ENCODE results near the gene GALNT10.

The GALNT10 gene

DNA sequence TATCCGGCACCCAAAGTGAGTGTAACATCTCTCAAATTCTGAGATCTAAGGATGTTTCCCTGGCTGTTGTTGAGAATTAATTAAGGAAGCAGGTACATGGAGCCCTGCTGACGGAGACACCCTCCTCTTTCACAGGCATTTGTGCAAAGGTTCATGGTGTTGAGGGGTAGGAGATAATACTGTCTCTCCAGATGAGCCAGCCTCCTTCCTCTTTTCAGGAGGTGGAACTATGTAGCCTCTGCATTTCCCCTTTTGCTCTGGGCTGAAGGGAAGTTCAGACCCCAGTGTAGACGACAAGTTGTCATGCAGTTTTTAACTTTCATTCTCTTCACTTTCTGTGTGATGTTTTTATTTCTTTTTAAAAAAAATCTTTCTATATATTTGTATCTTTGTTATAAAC lies 107.5 kb downstream of the GALNT10 start:
- DNase-seq: peak; percentile 59 to 85 (median 78)

DNA sequence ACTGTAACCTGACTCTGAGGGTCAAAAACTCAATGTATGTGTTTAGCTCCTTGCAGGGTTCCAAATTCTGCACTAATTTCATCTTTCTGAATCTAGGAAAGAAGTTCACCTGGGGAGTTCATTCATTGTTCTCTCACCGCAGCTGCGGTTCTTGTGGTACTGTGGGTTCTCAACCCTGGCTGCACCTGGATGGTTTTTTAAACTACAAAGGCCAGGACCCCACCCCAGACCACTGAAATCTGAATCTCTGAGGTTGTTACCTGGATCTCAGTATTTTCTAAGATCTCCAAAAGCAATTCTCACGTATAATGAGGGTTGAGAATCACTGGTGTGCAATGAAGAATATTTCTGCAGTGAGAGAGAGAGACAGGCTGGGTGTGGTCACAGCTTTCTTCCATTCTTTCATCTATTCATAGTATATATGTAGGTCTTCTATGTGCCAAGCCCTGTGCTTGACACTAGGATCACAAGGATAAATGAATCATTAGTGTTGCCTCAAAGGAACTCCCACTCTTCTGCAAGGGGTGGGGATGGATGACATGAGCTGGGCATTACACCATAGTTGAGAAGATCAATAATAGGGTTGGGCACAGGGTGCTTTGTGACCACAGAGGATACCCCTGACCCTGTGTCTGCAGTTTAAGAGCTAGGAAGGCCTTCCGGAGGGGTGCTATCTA lies 109.8 kb downstream of the GALNT10 start:
- DNase-seq: peak; percentile 28 to 60 (median 54)

DNA sequence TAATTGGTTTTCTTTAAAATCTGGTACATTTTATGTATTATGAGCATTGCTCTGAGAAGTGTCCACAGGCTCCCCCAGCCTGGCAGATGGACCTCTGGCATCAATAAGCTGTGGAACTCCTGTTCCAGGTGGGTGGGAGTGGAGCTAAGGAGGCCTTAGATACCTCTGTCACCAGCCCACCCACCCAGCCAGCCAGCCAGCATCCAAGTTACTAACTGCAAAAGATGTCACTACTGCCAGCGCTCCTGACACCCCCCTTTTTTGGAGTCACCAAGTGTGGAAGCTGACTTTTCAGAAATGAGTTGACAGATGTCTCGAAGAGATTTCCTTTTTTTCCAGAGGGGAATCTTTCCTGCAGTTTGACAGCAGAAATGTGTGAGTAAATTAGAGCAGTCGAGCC lies 111.2 kb downstream of the GALNT10 start:
- no peak for DNase-seq

DNA sequence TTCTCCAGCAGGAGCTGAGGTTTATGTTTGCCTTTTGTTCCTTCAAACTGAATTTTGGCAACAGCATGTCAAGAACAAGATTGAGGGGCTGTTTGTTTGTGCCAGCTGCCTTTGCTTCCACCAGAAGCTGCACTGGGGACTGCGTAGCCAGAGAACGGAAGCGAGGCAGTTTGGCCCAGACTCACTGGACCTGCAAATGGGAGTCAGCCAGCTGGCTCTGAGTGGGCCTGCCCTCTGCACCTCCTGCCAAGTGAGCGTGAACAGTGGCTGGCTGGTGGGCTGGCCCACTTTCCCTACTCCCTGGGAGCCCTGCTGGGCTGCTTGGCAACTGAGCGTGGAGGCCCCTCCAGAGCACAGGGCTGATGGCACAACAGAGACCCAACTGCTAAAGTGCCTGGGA lies 111.6 kb downstream of the GALNT10 start:
- no peak for DNase-seq

DNA sequence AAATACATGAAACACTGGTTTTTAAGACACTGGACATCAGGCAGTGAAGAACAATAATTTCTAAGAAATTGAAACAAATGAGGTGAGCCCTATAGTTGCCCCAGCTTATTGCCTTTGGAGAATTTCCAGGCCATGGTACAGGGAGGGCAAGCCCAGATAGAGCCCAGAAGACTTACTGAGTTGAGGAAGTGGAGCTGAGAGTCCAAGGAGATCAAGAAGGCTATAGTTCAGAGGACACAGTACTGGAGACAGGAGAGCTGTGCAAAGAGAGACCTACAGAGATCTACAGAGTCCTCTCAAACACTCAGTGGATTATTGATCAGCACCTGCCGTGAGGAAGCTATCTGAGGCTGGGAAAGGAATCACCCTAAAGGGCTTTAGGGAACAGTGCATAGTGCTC lies 112.6 kb downstream of the GALNT10 start:
- no peak for DNase-seq

DNA sequence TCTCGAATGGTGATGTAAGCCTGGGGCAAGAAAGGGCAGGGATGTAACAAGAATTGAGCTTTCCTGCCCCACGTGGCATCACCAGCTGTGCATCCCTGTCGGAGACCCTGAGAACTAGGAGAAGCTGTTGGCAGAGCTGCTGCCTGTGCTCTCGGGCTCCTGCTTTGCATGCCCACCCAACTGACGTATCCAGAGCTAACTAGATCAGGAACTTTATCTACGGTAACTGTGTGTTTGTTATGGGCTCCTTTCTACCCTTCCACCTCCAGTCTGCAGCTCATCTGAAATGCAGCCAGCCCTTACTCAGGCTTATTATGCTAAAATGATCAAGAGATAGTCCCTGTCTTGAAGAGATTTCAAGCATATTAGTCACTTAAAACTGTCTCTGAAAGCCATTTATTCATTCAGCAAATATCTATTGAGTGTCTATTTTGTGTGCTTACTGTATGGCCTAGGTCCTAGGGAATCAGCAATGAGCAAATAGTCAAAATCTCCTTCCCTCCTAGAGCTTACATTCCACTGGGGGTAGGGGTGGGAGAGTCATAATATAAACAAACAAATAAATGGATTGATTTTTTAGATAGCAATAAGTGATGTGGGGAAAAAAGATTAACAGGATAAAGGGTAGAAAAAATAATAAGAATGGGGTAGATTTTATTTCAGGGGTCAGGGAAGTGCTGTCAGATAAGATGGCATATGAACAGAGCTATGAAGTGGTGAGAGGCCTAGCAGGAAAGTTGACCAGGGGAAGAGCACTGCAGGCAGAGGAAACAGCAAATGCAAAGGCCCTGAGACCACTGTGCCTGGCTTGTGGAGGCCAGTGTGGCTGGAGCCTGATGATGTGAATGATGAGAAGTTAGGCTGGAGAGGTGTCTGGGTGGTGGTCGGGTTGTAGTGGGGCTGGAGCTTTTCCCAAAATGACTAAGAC lies 118.2 kb downstream of the GALNT10 start:
- no peak for DNase-seq

DNA sequence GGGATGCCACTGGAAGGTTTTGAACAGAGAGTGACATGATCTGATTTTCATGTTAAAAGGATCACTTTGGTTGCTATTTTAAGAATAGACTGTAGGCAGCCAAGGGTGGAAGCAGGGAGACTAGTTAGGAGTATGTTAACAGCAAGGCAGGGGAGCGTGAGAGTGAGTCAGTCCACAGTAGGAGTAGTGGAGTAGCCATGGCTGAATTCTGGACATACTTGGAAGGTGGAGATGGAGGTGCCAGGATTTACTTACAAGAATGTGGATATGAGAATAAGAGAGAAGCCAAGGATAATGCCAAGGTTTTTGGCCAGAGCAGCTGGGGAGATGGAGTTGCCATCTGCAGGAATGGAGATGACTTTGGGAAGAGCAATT lies 118.8 kb downstream of the GALNT10 start:
- no peak for DNase-seq

DNA sequence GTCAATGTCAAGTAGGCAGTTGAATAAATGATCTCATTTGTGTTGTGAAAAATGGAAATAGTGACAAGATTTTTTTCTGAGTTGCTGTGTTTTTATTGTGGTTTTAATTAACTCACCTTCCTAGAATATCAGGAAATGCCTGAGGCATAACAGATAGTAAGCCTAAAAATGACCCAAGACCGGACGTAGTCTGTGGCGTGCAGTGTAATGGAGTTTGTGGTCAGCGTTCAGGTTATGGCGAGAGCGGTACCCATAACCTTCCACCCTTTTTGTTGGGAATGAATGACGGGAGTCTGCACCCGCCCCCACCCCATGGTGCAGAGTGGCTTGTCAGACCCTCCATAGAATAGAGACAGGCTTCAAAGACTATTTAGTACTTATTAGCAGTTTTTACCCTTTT lies 119.3 kb downstream of the GALNT10 start:
- DNase-seq: no peak

DNA sequence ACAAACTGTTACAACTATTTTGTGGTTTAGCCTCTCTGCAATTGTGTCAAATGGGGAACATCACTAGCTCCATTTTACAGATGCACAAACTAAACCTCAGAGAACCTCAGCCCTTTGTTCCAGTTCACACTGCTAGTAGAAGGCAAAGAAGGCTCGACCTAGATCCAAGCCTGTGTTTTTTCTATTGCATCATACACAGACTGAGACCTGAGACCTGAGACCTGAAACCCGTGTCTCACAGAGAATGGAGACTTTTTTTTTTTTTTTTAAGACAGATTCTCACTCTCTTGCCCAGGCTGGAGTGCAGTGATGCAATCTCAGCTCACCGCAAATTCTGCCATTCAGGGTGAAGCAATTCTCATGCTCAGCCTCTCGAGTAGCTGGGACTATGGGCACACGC lies 120.8 kb downstream of the GALNT10 start:
- DNase-seq: peak in 2 of 4 experiments; percentile 20 to 31

DNA sequence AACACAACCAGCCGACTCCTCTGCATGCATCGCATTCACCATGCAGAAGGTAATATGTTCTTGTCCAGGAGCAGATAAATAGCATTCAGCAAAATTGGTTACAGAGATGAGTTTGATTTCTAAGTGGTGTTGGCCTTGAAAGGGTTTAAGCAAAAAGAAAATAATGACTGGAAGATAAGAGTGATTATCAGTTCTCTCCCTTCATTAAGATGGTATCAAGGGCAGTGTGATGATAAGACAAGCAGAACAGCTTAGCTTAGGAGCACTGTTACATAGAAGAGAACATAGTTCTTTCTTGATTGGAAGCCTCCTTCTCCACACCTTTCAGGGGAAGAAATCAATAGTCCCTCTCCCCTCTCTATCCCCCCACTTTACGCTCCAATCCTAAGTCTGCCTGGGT lies 121.5 kb downstream of the GALNT10 start:
- DNase-seq: no peak

DNA sequence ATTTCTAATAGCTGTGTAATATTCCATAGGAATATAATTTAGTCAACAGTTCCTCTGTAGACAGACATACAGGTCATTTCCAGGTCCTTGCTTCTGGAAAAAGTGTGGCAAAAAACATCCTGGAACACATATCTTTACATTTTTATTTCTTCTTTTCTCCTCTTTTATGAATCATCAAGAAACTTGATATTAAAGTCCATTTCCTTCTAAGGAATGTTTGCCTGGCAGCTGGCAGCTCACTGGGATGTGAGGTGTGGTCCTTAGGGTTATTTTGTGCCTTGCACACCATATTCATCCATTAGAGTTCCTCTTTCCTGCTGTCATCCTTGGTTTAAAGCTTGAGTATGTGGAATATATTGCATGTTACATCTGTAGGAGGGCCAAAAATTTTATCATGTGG lies 122.0 kb downstream of the GALNT10 start:
- DNase-seq: no peak

DNA sequence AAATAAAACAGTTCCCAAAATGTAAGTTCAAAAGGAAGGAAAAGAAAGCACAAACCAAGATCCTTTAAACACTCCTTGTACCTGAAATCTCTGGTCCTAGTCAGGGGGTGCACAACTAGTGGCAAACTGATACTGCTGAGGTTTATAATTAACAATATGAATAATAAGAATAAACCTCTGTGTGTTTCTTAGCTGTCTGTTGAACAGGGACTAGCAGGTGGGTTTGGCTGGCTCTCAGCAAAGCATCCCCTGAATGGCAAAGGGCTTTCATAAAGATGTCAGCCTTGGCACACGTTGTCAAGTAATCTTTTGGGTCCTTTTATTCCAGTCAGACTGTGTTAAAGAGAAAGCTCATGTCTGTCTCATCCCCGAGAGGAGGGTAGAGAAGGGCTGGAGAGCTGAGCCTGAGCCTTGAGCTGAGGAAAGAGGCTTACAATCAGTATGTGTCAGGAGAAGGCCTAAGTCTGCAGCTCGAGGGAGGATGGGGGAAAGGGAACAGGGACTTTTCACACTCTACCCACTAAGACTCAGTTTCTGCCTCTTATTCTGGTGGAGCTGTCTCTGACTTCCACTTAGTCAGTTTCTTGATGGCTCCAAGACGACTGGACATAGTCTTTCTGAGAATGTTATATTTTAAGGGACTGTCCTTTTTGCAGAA lies 123.0 kb downstream of the GALNT10 start:
- DNase-seq: no peak

DNA sequence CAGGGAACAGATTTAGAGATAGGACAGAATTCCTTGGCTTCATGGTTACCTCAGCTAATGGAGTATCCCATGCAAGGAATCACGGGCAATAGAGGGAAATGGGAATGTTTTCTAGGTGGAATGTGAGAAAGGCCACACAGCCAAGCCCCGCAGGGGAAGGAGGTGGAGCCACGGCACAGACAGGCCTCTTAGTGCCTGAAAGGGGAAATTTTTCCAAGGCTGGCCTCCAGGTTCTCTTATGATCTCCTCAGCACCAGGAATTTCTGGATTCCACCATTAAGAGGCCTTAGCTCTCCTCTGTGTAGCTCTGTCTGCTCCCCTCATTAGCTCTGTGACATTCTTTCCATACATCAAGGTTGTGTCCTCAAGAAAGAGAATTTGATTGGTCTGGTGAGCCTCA lies 124.7 kb downstream of the GALNT10 start:
- DNase-seq: no peak

DNA sequence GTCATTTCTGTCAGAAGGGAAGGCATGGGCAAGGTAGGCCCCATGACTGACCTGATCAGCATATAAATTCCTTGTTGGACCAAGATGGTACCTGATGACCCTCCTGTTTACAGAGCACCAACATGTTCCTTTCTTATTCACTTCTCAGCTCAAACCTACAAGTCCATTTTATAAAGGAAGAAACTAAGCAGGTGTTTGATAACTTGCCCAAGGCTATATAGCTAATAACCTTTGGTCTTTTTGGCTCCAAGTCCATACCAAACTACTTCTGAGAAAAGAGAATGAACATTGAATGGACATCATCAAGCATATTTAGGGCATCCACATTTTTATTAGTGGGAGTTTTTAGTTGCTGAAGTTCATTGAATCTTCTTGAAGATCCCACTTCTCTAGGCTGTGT lies 125.2 kb downstream of the GALNT10 start:
- no peak for DNase-seq

DNA sequence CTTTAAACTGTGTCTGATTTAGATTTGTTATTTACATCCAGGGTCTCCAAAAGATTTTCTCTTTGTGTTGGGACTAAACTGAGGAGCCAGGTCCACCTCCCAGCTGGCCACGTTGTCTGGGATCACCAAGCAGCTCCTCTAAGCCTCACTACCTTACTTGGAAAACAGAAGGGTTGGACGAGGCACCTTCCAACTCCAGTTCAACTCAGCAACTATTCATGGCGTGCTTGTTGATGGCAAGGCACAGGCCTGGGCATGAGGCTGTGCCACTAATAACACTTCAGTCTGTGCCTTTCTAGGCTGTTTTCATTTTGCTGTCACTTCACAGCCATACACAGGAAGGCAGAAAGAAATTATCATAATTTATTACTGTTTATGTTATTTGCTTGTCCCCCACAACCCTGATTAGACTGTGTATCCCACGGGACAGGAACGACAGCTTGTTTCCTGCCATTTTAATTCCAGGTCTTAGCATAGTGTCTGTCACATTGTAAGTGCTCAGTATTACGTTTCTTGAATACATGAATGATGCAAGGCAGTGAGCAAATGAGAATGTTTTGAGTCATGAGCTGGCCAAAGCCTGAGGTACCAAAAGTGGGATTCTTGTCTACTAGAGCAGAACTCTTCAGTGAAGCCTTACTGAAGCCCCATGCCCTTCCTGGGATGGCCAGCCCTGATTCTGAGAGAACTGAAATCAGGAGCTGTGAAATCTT lies 125.8 kb downstream of the GALNT10 start:
- DNase-seq: no peak

DNA sequence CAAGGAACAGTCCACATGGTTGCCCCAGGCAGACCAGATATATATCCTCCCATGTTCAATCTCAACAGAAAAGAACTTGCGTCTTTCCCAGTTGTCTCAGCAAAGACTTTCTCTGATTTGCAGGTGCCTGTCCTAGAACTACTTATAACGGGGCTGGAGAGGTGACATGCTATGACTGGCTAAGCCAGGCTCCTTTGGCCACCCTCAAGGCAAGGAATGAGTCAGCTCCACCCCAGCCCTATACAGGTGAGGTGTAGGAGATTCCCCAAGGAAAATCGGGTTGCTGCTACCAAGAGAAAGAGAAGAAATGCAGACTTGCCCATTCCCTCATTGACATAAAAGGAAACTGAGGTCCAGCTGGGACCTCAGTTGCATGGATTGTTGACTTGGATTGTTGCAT lies 127.4 kb downstream of the GALNT10 start:
- DNase-seq: no peak

DNA sequence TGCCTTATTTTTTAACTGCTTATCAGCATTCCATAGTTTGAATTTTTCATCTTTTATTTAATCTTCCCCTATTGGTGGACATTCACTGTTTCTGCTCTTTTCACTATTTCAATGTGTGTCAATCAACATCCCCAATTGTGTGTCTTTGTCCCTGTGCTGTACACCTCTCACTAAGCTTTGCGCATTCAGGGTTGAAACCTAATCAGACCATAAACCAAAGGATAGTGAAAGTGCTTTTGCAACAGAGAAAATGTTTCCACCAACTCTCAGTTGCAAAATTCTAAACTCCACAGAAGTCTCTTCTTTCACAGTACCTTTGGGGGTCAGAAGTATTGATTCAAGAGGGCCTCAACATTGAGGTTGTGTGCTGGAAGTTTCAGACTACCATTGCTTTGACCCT lies 128.2 kb downstream of the GALNT10 start:
- no peak for DNase-seq

DNA sequence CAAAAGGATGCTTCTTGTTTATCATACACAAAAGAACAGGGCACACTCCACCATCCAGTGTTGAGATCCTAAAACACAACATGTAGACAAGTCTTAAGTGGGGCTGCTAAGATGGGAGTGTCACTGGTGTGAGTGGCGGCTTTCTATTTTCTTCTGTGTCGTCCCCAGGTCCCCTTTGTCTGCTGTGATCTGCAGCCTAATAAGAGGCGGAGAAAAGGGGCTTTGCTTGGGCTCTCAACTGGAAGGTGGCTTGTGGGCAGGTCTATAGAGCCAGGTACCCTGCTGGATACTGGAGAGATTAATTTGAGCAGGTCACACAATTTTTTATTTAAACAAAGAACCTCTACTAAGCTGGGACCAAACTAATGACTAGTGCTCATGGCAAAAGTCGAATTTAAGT lies 129.2 kb downstream of the GALNT10 start:
- no peak for DNase-seq

DNA sequence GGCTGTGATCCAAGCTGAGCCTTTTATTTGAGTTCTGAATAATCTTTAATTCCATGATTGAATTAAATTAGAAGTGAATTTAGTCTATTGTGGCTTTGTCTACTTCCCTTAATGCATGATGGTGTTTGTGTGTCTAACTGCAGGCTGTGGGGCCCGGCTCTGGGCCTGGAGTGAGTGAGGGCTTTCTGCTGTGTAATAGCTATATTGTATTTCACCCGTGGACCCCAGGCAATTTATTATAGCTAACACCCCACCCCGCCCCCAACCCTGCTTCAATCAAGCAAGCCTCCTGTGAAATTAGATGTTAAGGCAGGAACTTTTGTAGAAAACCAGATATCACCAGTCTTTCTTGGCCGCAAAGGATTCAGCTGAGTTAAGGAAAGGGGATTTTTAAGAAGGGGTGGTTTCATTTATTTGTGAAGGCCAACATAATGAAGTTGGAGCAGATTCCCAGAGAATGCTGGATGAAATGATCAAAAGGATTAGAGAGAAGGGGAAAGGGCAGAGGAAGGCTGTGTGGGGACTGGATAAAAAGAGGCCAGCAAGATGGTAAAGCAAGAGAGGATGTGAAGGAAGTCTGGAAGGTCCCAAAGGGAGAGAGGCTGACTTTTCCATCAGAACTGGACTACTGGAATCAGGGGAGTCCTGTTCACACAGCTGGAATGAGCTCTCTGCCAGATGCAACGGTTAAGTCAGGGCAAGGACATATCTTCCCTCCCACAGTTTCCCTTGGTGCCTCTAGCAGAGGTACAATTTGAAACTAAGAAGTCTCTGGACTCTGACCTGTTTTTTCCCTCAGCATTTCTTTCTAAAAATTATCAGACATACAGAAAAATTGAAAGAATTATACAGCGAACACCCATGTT lies 129.9 kb downstream of the GALNT10 start:
- DNase-seq: no peak

DNA sequence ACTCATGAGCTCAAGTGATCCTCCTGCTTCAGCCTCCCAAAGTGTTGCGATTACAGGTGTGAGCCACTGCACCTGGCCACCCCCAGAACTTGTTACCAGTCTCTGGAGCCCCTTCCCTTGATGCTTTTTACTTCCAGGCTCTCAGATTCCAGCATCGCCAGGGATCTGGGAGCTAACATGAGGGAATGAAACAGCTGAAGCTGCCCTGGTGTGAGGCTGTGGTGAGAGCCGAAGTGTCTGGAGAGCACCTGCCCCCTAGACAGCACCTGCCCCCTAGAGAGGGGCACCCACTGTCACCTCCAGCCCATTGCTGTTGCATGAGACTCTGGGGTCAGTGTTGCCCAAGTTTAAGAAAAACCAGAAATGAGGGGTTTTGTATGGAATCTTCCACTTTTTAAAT lies 131.0 kb downstream of the GALNT10 start:
- no peak for DNase-seq

DNA sequence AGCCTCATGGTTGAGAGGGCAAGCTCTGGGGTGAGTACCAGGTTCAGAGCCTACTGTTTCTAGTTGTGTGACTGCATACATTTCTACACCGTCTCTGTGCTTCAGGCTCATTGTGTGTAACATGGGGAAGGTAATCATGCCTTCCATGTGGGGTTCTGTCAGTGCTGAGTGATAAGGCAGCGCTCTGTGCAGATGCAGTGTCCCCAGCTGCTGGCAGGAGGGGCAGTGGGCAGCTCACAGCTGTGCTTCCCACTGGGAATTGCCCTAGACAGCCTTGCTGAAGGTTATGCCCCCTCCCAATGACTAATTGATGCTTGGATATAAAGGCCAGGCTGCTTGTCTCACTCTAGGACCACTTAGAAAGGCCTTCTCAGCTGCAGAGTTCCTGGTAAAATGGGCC lies 133.5 kb downstream of the GALNT10 start:
- no peak for DNase-seq

DNA sequence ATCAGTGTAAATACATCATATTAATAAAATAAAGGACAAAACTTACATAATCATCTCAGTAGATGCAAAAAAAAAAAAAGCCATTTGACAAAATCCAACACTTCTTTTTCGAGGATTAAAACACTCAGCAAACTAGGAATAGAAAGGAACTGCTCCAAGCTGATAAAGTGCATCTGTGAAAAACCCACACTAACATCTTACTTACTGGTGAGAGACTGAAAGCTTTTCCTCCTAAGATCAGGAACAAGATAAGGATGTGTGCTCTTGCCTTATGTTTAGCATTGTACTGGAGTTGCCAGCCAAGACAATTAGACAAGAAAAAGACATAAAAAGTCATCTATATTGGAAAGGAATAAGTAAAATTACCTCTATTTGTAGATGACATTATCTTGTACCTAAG lies 135.0 kb downstream of the GALNT10 start:
- DNase-seq: no peak

Data from suppressor macrophage (primary cell).